C4-2B (cell line): ENCODE measurements around the gene SARM1.

Experiments
- ZFX ChIP-seq: fragments of 450-650 bp; IDR thresholded peaks from 2 replicates; pipeline ENCODE4 v1.6.1; 2017
- TF ChIP-seq, protein P1 (sequence below): fragments of 450-650 bp; conservative IDR thresholded peaks from 2 replicates; pipeline ENCODE4 v1.5.1; 2017; ENCODE audit warnings: mild to moderate bottlenecking

GRCh38 chr17:28425206-28425605 is 53.7 kb downstream of the SARM1 start:
- TF ChIP-seq, protein P1, sequence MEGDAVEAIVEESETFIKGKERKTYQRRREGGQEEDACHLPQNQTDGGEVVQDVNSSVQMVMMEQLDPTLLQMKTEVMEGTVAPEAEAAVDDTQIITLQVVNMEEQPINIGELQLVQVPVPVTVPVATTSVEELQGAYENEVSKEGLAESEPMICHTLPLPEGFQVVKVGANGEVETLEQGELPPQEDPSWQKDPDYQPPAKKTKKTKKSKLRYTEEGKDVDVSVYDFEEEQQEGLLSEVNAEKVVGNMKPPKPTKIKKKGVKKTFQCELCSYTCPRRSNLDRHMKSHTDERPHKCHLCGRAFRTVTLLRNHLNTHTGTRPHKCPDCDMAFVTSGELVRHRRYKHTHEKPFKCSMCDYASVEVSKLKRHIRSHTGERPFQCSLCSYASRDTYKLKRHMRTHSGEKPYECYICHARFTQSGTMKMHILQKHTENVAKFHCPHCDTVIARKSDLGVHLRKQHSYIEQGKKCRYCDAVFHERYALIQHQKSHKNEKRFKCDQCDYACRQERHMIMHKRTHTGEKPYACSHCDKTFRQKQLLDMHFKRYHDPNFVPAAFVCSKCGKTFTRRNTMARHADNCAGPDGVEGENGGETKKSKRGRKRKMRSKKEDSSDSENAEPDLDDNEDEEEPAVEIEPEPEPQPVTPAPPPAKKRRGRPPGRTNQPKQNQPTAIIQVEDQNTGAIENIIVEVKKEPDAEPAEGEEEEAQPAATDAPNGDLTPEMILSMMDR = no peak
- TF ChIP-seq ZFX = no peak
